ENCODE measurements around the gene NRTN.

NRTN gene

DNA sequence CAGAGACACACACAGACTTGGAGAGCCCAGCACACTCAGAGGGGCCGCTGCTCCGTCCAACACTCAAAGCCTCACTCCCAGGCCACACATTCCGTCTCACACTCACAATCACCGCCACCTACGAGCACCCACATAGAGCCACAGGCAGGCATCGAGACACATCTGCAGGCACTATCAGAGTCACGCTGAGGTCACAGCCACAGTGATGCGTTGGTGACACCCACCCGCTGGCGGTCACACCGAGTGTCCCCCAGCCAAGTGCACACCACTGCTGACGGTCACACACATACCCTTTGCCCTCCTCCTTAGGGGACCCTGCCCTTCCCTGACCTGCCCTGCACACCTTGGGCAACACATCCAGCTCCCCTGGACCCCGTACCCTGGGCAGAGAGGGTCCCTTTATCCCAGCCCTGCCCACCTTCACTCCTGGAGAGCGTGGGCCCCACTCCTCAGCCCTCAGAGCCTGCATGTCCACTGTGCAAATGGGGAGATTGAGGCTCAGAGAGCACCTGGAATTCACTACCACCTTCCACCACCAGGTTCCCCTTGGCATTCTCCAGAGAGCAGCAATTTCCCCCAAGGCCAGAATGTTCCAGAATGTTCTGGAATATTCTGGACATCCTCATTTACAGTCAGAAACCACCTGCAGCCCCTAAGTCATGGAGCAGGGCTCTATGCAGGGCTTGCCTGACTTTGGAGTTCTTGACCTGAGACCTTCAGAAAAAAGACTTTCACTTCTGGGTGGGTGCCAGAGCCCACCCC, 60.0 kb downstream of the NRTN start:
- TF ChIP-seq GABPA (IDR thresholded peaks at IDR 0.05; ENCODE audit: low read depth) (no peak), POLR2AphosphoS5 (IDR thresholded peaks at IDR 0.05; ENCODE audit: low read depth) (no peak), SPI1 (IDR thresholded peaks at IDR 0.05; ENCODE audit: borderline replicate concordance, low read depth) (no peak)
- TF ChIP-seq, protein P1, sequence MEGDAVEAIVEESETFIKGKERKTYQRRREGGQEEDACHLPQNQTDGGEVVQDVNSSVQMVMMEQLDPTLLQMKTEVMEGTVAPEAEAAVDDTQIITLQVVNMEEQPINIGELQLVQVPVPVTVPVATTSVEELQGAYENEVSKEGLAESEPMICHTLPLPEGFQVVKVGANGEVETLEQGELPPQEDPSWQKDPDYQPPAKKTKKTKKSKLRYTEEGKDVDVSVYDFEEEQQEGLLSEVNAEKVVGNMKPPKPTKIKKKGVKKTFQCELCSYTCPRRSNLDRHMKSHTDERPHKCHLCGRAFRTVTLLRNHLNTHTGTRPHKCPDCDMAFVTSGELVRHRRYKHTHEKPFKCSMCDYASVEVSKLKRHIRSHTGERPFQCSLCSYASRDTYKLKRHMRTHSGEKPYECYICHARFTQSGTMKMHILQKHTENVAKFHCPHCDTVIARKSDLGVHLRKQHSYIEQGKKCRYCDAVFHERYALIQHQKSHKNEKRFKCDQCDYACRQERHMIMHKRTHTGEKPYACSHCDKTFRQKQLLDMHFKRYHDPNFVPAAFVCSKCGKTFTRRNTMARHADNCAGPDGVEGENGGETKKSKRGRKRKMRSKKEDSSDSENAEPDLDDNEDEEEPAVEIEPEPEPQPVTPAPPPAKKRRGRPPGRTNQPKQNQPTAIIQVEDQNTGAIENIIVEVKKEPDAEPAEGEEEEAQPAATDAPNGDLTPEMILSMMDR (IDR thresholded peaks at IDR 0.05; ENCODE audit: insufficient read depth, low read length) = no peak
- TF ChIP-seq, protein P2, sequence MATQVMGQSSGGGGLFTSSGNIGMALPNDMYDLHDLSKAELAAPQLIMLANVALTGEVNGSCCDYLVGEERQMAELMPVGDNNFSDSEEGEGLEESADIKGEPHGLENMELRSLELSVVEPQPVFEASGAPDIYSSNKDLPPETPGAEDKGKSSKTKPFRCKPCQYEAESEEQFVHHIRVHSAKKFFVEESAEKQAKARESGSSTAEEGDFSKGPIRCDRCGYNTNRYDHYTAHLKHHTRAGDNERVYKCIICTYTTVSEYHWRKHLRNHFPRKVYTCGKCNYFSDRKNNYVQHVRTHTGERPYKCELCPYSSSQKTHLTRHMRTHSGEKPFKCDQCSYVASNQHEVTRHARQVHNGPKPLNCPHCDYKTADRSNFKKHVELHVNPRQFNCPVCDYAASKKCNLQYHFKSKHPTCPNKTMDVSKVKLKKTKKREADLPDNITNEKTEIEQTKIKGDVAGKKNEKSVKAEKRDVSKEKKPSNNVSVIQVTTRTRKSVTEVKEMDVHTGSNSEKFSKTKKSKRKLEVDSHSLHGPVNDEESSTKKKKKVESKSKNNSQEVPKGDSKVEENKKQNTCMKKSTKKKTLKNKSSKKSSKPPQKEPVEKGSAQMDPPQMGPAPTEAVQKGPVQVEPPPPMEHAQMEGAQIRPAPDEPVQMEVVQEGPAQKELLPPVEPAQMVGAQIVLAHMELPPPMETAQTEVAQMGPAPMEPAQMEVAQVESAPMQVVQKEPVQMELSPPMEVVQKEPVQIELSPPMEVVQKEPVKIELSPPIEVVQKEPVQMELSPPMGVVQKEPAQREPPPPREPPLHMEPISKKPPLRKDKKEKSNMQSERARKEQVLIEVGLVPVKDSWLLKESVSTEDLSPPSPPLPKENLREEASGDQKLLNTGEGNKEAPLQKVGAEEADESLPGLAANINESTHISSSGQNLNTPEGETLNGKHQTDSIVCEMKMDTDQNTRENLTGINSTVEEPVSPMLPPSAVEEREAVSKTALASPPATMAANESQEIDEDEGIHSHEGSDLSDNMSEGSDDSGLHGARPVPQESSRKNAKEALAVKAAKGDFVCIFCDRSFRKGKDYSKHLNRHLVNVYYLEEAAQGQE (IDR thresholded peaks at IDR 0.05; ENCODE audit: insufficient replicate concordance, low read depth) = no peak
- Histone ChIP-seq H3K27me3 (ENCODE audit: insufficient read depth, poor library complexity, severe bottlenecking) (no peaks in the 10 kb centered on the region), H3K4me3 (replicated peaks; ENCODE audit: insufficient read depth, low read length) (no peak overlapping the region), H3K27ac (replicated peaks) (no peak overlapping the region)
- no peak for DNase-seq (ENCODE audit: low read depth in 1 of 2, low spot score in 1 of 2)

DNA sequence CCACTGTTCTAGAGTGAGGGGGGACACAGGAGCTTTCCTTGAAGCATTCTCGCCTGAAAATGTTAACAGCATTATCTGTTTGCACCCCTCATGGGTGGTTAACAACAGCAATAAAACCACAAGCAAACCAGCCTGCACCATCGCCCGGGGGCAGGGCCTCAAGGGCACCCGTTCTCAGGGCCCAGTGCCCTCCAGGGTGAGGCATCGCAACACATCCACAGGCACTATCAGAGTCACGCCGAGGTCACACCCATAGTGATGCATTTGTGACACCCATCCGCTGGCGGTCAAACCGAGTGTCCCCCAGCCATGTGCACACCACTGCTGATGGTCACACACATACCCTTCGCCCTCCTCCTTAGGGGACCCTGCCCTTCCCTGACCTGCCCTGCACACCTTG, 60.9 kb downstream of the NRTN start:
- Histone ChIP-seq H3K27ac (replicated peaks) (no peak overlapping the region), H3K27me3 (ENCODE audit: insufficient read depth, poor library complexity, severe bottlenecking) (no peaks in the 10 kb centered on the region), H3K4me3 (replicated peaks; ENCODE audit: insufficient read depth, low read length) (no peak overlapping the region)
- no peak for DNase-seq (ENCODE audit: low read depth in 1 of 2, low spot score in 1 of 2)
- TF ChIP-seq GABPA (IDR thresholded peaks at IDR 0.05; ENCODE audit: low read depth) (no peak), POLR2AphosphoS5 (IDR thresholded peaks at IDR 0.05; ENCODE audit: low read depth) (no peak), SPI1 (IDR thresholded peaks at IDR 0.05; ENCODE audit: borderline replicate concordance, low read depth) (no peak)
- TF ChIP-seq, protein P1 (IDR thresholded peaks at IDR 0.05; ENCODE audit: insufficient read depth, low read length) = no peak
- TF ChIP-seq, protein P2 (IDR thresholded peaks at IDR 0.05; ENCODE audit: insufficient replicate concordance, low read depth) = no peak

DNA sequence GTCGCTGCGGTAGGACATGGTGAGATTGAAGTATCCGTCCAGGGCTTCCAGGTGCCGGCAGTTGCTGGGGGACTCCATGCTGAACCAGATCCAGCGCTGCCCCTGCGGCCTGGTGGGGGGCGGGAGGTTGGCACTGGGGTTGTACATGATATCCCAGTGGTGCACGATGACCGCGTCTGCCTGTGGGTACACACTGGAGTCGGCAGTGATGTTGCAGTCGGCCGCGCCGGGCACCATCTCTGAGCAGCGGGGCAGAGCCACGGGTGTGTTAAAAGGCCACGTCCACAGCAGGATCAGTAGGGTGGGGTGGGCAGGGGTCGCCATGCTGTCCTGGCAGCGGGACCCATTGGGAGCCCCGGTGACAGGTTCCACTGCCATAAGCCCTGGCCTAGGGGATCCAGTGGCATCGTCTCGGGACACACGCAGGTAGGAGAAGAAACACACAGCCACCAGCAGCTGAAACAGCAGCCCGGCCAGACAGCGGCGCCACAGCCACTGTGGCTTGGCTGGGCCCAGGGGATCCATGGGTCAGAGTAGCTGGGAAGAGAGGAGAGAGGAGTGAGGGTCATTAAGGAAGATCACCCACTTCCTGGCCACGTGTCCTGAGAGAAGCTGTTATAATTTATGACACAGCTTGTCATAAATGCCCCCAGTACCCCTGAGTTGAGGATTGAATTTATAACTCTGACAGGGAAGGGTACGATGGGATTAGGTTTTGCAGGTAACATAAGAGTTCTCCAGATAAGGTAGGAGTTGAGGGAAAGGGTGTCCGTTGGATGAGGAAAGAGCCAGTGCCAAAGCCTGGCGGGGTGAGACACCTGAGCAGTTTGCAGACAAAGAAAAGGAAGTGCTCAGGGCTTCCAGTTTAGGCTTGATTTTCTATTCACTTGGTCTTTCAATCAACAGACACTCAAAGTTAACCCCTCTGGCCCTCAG, 62.6 kb downstream of the NRTN start:
- no peaks in the 10 kb centered on the region for H3K27me3 ChIP-seq (ENCODE audit: insufficient read depth, poor library complexity, severe bottlenecking)
- no peak for DNase-seq (ENCODE audit: low read depth in 1 of 2, low spot score in 1 of 2)
- H3K27ac ChIP-seq (replicated peaks) = no peak overlapping the region
- TF ChIP-seq, protein P1 (IDR thresholded peaks at IDR 0.05; ENCODE audit: insufficient read depth, low read length) = no peak
- TF ChIP-seq SPI1 (IDR thresholded peaks at IDR 0.05; ENCODE audit: borderline replicate concordance, low read depth) (peak; percentile 24; the same call in 1 of the 2 replicates), POLR2AphosphoS5 (IDR thresholded peaks at IDR 0.05; ENCODE audit: low read depth) (no peak)
- H3K4me3 ChIP-seq (replicated peaks; ENCODE audit: insufficient read depth, low read length) = no peak overlapping the region
